EL (cell line): ENCODE results near the gene CSTF3.
"Not testable (repeated sequence)": the region's sequence is repeated elsewhere in the genome, so short reads cannot be mapped to it uniquely, and the experiment has no call there.

Source experiments
- DNase-seq: peaks from one replicate; pipeline ENCODE4 v3.0.0-alpha.2; 2016

CSTF3 gene

DNA sequence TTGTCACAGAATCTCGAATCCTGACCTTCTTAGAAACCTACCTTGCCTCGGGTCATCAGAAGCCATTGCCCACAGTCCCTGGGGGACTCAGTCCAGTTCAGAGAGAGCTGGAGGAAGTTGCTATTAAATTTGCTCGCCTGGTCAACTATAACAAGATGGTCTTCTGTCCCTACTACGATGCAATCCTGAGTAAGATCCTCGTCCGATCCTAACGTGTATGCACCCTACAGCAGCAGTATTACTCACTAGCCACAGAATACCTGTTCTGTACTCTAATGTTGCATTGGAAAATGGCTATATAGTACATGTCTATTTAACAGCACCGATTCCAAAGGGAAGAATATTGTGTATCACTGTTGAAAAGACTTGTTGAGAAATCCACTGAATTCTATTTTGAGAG lies 88.8 kb downstream of the CSTF3 start:
- DNase-seq: no peak

DNA sequence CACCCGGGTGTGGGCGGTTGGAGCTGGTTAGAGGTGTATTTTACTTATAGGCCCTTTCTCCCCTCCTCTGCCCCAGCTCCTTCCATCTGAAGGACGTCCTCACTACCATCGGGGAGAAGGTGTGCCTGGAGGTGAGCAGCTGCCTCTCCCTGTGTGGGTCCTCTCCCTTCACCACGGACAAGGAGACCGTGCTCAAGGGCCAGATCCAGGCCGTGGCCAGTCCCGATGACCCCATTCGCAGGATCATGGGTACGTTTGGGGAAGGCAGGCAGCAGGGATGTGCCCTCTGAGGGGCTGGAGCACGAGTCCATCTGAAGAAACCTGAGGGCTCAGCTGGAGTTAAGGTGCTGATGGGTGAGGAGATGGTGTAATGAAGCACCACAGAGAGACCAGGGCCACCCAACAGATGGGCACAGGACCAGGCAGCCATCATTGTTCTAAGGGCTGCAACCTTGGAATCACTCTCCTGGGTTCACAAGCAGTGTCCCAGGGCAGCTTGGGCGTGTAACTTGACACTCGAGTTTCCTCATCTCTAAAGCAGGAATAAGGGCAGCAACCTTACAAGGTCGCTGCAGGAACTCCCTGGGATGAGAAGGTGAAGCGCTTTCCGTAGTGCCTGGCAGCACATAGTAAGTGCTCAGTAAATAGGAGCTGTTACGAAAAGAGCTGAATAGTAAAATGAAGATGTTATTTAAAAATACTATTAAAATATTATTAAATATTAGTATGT lies 92.5 kb downstream of the CSTF3 start:
- no peak for DNase-seq

GRCh38 chr11:33067294-33067693 lies 94.0 kb downstream of the CSTF3 start:
- DNase-seq: no peak

DNA sequence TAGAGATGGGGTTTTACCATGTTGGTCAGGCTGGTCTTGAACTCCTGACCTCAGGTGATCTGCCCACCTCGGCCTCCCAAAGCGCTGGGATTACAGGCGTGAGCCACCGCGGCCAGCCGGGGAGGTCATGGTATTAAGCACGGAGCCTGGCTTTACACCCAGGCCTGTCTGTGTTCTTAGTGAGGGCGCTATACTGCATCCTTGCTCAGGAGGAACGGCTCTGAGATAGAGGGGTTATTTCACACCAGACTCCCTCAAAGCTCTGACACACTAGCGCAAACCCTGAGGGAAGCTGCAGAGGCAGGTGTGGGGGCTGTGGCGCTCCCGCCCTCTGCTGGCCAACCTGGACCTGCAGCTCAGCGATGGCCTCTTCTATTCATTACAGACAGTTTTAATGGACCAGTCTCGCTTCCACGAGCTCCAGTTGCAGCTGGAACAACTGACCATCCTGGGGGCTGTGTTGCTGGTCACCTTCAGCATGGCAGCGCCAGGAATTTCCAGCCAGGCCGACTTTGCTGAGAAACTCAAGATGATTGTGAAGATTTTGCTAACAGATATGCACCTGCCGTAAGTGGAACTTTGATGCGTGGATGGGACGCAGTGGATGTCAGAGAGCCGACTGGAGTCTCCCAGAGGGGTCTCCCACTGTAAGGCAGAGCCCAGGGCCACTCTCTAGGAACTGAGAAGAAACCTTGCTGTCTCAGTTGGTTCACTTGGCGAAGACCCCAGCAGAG lies 95.7 kb downstream of the CSTF3 start:
- peak; percentile 65 for DNase-seq

DNA sequence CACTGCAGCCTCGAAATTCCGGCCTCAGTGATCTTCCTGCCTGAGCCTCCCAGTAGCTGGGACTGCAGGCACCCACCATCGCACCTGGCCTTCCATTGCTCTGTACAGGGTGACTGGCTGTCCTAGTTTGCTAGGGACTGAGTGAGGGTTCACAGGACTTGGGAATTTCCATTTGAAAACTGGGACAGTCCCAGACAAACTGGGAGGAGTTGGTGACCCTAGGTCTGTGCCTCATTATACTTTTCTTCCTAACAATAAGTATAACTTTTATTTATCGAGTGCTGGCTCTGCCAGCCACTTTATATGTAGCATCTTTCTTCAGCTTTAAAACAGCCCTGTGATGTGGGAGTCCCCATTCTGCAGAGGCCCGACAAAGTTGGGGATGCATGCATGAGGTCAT lies 96.4 kb downstream of the CSTF3 start:
- DNase-seq: no peak

- DNase-seq: no peak
Observed at GRCh38 chr11:33064033-33064825, 97.1 kb downstream of the CSTF3 start.

DNA sequence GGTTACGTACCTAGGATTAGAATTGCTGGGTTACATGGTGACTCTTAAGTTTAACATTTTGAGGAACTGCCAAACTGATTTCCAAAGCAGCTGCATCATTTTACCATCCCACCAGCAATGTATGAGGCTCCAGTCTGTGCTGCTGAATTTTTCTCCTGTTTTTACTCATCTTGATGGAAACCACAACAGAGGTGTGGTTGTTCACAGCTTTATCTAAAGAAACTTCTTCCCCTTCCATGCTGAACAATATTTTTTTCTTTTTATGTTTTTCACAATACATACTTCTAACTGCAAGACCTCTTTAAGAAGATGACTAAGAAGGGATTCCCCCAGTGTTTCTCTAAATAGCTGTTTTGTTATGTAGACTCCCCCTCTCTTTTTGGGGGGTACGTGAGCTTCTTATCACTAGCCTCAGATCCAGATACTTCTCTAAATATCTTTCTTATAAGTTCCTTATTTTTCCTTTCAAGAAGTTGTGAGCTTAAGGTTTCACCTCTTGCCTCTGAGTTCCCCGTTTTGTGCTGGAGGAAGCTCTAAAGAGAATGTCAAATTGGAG lies 97.9 kb downstream of the CSTF3 start:
- DNase-seq: peak; percentile 32

GRCh38 chr11:33062137-33062536 lies 99.1 kb downstream of the CSTF3 start:
- DNase-seq: no peak

- no peak for DNase-seq
Observed at GRCh38 chr11:33060271-33060670, 101.0 kb downstream of the CSTF3 start.

- no peak for DNase-seq
Observed at GRCh38 chr11:33059331-33060007, 101.8 kb downstream of the CSTF3 start.

GRCh38 chr11:33057284-33057683 lies 104.0 kb downstream of the CSTF3 start:
- no peak for DNase-seq

DNA sequence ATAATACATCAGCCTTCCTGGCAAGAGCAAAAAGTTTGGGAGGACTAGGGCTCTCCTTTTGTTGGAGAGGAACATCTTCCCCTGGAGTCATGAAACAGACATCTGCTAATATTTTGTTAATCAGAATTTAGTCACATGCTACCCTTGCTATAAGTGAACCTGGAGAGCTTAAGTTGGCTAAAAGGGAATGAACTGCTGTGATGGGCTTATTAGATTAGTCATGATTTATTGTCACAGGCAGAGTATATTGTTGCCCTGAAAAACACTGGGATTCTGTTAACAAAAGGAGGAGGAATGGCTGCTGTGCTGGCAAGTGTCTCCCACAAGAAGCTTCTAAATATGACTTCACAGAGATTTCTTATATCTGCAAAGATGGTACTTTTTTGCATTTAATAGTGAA lies 105.9 kb downstream of the CSTF3 start:
- DNase-seq: no peak

GRCh38 chr11:33052231-33052630 lies 109.0 kb downstream of the CSTF3 start:
- no peak for DNase-seq

DNA sequence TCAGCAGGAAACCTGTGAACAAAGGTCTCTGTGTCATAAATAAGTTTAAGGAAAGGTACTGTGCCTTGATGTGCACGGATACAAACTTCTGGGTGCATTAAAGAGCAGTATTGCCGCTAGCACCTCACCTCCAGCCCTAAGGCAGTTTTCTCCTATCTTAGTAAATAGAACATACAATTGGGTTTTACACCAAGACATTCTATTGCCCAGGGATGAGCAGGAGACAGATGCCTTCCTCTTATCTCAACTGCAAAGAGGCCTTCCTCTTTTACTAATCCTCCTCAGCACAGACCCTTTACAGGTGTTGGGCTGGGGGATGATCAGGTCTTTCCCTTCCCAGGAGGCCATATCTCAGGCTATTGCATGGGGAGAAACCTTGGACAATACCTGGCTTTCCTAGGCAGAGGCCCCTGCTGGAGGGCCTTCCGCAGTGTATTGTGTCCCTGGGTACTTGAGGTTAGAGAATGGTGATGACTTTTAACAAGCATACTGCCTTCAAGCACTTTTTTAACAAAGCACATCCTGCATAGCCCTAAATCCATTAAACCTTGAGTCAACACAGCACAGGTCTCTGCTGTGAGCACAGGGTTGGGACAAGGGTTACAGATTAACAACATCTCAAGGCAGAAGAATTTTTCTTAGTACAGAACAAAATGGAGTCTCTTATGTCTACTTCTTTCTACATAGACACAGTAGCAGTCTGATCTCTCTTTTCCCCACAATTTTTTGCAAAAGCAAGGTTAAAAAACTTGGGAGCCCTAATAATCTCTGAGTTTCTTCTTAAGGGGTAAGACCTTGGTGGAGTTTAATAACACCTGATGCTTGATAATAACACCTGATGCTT lies 111.5 kb downstream of the CSTF3 start:
- not testable (repeated sequence) for DNase-seq

DNA sequence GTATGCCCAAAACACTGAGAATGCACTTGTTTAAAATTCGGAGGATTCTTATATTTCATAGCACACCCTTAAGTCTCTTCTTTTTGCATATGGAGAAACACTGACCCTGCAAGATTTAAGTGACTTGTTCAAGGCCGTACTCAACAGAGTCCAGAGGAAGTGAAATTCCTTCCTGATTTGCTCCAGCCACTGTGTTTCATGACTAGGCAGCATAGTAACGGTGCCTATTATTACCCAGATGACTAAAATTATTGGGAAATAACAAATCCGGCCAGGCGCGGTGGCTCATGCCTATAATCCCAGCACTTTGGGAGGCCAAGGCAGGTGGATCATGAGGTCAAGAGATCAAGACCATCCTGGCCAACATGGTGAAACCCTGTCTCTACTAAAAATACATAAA lies 112.6 kb downstream of the CSTF3 start:
- DNase-seq: not testable (repeated sequence)

- DNase-seq: peak; percentile 62
Observed at GRCh38 chr11:33045551-33046255, 115.6 kb downstream of the CSTF3 start.

GRCh38 chr11:33044285-33044756 lies 117.0 kb downstream of the CSTF3 start:
- DNase-seq: peak; percentile 96

- peak; percentile 56 for DNase-seq
Observed at GRCh38 chr11:33043221-33043830, 118.0 kb downstream of the CSTF3 start.

DNA sequence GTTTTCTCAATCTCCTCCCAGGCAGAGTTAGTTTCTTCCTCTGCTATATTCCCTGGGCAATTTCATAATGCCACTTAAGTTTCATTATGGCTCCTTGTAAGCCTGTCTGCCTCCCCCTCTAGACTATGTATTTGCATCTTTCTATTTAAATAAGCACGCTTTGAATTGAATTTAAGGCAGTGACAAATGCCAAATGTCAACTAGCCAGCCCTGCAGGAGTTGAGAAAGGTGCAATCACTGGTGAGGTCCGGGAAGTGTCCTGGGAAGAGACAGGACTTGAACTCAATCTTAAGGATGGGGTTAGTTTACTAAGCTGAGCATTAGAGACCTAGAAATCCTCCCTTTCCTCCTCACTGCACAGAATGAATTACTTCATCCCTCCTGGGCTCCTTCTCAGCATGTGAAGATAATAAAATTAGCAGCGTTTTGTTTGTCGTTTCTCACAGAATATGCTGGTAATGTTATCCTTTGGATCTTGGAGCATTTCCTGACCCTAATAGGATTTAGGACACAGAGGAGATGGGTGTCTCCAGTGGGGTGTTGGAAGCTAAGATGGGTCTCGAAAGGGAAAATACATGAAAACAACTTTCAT lies 120.3 kb downstream of the CSTF3 start:
- no peak for DNase-seq
